ENCODE data around the gene GGT7.
A peak's percentile ranks its signal among the peaks of the same experiment; 100 is the strongest.
"Not testable (repeated sequence)": the region's sequence is repeated elsewhere in the genome, so short reads cannot be mapped to it uniquely, and the experiment has no call there.

Gene GGT7, protein sequence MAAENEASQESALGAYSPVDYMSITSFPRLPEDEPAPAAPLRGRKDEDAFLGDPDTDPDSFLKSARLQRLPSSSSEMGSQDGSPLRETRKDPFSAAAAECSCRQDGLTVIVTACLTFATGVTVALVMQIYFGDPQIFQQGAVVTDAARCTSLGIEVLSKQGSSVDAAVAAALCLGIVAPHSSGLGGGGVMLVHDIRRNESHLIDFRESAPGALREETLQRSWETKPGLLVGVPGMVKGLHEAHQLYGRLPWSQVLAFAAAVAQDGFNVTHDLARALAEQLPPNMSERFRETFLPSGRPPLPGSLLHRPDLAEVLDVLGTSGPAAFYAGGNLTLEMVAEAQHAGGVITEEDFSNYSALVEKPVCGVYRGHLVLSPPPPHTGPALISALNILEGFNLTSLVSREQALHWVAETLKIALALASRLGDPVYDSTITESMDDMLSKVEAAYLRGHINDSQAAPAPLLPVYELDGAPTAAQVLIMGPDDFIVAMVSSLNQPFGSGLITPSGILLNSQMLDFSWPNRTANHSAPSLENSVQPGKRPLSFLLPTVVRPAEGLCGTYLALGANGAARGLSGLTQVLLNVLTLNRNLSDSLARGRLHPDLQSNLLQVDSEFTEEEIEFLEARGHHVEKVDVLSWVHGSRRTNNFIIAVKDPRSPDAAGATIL

DNA sequence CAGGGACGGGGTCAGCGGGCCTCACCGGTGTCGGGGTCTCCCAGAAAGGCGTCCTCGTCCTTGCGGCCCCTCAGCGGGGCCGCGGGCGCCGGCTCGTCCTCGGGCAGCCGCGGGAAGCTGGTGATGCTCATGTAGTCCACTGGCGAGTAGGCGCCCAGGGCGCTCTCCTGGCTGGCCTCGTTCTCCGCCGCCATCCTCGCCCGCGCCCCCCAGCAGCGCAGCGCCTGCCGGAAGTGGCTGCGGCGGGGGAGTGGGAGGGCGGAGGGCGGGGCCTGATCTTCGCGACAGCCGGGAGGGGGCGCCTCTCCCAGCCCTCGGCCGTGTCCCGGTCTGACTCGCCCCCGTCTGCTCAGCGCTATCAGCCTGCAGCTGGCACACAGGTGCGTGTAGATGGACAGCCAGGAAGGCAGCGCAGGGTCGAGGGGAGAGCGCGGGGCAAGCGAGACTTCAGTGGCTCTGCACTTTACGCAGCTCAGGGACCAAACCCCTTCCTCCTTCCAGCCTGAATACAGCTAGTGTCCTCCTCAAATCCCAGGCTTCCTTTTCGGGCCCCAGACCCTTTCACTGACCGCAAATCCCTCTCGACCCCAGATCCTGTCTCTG lies at the start of gene GGT7:
TSS of gene GGT7 (minus strand) at position 235 of the 603 bp plus-strand sequence. CDS start at position 194, 41 bp downstream.
- peak; percentile 34 for DNase-seq

DNA sequence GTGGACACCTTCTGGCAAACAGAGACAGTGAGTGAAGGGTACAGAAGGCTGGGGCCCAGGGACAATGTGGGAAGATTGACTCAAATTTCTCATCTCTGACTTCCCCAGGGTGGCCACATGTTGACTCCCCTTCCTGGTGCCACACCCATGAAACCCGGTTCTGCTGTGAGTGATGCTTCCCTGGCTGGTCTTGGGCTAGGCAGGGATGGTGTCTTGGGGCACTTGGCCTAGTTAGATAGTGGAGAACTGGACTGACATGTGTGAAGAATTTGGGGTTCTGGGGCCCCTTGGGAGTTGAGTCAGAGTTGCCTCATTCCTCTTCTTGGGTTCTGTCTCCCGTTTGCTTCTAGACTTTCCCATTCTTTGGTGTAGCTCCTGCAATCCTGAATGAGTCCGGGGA lies 48.8 kb upstream of the GGT7 start:
- DNase-seq: no peak

- no peak for DNase-seq
Observed at GRCh38 chr20:34920055-34920454, 47.4 kb upstream of the GGT7 start.

DNA sequence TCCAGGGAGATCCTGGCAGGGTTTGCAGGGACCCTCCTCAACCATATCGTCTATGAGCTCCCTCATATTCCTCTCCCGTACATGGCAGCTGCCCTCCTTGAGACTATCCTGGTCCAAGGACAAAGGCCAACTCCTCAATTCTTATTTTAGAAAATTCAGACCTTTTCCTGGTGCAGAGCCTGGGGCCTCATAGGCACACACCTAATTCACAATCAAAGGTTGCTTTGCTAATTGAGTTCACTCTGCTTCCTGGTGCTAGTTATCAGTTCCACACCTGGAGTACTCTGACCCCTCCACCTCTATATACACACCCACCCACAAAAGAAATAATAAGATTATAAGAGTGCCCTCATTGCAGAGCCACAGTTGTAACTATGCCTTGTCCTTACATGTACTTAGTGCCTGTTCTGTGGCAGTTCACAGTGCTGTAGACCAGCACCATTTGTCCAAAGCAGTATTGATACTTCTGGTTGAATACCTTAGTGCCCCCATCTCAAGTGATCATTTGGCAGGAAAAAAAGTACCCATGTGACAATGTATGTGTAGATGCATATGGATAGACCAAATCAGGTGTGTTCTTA lies 44.2 kb upstream of the GGT7 start:
- DNase-seq: no peak

- no peak for DNase-seq
Observed at GRCh38 chr20:34915749-34916455, 43.2 kb upstream of the GGT7 start.

DNA sequence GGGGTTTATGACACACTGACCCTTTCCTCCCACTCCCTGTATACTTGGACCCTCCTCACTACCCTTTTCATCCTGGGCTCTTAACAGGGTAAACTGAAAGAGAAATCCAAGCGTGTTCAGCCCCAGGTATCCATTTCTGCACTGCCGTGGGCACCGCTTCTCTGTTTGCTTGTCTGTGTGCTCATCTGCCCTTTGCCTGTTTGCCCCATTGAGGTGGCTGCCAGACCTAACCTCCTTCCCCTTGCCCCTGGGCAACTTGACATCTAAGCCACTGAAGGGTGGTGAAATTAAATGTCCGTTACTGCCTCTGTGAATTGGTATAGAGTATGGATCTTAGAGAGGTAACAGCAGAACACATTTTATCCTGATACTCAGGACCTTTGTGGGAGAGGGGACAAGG lies 42.5 kb upstream of the GGT7 start:
- DNase-seq: no peak

GRCh38 chr20:34907616-34908469 lies 35.2 kb upstream of the GGT7 start:
- DNase-seq: peak; percentile 94

- DNase-seq: peak; percentile 9
Observed at GRCh38 chr20:34904202-34904621, 31.6 kb upstream of the GGT7 start.

DNA sequence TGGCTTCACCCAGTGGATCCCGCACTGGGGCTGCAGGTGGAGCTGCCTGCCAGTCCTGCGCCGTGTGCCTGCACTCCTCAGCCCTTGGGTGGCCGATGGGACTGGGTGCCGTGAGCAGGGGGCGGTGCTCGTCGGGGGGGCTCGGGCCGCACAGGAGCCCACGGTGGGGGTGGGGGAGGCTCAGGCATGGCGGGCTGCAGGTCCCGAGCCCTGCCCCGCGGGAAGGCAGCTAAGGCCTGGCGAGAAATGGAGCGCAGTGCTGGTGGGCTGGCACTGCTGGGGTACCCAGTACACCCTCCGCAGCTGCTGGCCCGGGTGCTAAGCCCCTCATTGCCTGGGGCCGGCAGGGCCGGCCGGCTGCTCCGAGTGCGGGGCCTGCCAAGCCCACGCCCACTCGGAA lies 26.1 kb upstream of the GGT7 start:
- DNase-seq: not testable (repeated sequence)

DNA sequence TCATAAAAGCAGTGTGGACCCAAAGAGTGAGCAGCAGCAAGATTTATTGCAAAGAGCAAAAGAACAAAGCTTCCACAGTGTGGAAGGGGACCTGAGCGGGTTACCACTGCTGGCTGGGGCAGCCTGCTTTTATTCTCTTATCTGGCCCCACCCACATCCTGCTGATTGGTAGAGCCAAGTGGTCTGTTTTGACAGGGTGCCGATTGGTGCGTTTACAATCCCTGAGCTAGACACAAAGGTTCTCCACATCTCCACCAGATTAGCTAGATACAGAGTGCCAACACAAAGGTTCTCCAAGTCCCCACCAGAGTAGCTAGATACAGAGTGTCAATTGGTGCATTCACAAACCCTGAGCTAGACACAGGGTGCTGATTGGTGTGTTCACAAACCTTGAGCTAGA lies 25.5 kb upstream of the GGT7 start:
- DNase-seq: not testable (repeated sequence)

GRCh38 chr20:34896086-34896621 lies 23.5 kb upstream of the GGT7 start:
- peak; percentile 37 for DNase-seq

DNA sequence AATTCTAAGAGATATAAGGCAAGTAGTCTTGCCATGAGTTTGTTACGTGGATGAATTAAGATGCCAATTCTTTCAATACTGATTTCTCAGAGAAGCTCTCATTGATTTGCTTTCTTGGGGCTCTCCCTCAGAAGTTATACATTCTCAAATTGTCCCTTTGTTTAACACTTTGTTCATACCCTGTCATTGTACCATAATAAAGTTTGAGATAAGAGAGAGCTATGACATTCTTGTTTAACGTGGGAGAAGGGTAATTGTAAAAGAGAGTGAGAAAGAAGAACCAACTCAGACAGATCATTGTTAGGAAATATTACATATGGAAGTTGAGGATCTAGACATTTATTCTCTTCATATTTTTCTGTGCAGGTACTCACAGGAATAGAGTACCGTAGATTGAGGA lies 22.8 kb upstream of the GGT7 start:
- no peak for DNase-seq

DNA sequence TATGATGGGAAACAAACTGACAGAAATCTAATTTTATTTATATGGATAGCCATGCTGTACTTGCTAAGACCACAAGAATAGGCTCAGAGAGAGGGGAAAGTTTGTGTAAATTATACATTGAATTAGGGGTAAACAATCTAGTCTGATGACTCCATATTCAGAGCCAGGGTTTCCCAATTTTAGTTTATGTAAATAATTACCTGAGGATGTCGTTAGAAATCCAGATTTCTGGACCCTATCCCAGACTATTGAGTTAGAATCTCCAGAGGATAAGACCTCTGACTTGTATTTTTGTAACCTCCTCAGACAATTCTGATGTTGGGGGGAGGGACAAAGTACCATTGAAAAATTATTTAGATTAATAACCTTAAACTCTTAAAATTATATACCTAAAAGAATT lies 22.1 kb upstream of the GGT7 start:
- no peak for DNase-seq

DNA sequence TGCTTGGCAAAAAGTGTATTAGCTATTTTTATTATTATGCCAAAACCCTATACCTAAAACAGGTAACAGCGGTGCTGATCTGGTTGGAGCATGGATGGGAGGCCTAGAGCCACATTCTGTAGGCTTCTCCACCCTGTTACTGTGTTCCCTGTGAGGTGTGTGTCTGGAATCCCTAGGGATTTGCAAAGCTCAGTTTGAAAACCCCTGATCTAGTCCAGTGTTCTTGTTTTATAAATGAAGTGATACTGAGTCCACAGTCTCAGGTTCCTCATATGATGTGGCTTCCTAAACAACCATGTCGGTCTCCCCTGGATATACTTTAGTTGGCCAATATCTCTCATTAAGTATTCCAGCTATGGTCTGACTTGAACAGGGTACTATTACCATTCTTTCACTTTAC lies 20.0 kb upstream of the GGT7 start:
- no peak for DNase-seq

GRCh38 chr20:34891166-34892062 lies 18.8 kb upstream of the GGT7 start:
- DNase-seq: peak; percentile 64

GRCh38 chr20:34888468-34888867 lies 15.8 kb upstream of the GGT7 start:
- DNase-seq: no peak

GRCh38 chr20:34887023-34887422 lies 14.4 kb upstream of the GGT7 start:
- no peak for DNase-seq

GRCh38 chr20:34886122-34886521 lies 13.5 kb upstream of the GGT7 start:
- DNase-seq: no peak

- DNase-seq: no peak
Observed at GRCh38 chr20:34884260-34884659, 11.6 kb upstream of the GGT7 start.

GRCh38 chr20:34883809-34884208 lies 11.2 kb upstream of the GGT7 start:
- DNase-seq: no peak

Measured in NCI-H226 (cell line).